Caco-2 (cell line): ENCODE data around the gene CHMP4A. TPM values are rescaled to one million over a fixed set of nuclear protein-coding genes. Genes with fewer than 3 reads are reported as not detected.

Experiments
- BruUV-seq: library from RNA; stranded (reverse); fragments of 400-500 nt; replicated peaks from 2 replicates; lab custom pipeline; 2021; lab: Mats Ljungman, UMichigan
- CTCF ChIA-PET: fragments of 300-600 bp; sonication (Branson Sonifier 250); formaldehyde crosslinking; loops from one replicate; lab custom pipeline; 2022; ENCODE audit warnings: antibody characterized with exemption; lab: Charles Lee
- POLR2A ChIA-PET: fragments of 300-600 bp; sonication (Branson Sonifier 250); formaldehyde crosslinking; loops from one replicate; lab custom pipeline; 2022; ENCODE audit warnings: antibody characterized with exemption; lab: Charles Lee
- DNase-seq, 2 experiments: peaks; one replicate each; pipeline versions ENCODE4 v3.0.0 to v3.0.0-alpha.2; 2020 to 2022
- H3K27me3 ChIP-seq: replicated peaks from 2 replicates; pipeline ENCODE4 v1.6.0; 2011; ENCODE audit warnings: low read length; ENCODE audit not compliant: control insufficient read depth, insufficient read depth
- H3K36me3 ChIP-seq: 2 replicates; pipeline ENCODE4 v1.5.1; 2011; ENCODE audit warnings: low read length; ENCODE audit not compliant: control insufficient read depth, insufficient read depth
- H3K4me1 ChIP-seq: fragments of 250-450 bp; sonication (Bioruptor Pico); 2 replicates; pipeline ENCODE4 v1.5.1; 2020; ENCODE audit warnings: mild to moderate bottlenecking
- H3K4me3 ChIP-seq: 2 replicates; pipeline ENCODE4 v1.5.1; 2011; ENCODE audit warnings: low read depth, mild to moderate bottlenecking, control low read depth, low read length
- H3K9me3 ChIP-seq: fragments of 250-450 bp; sonication (Bioruptor Pico); 2 replicates; pipeline ENCODE4 v1.5.1; 2020; ENCODE audit warnings: mild to moderate bottlenecking, moderate library complexity
- H3K27ac Mint-ChIP-seq: one replicate; pipeline ENCODE4 v1.8.0; 2022; ENCODE audit warnings: mixed read lengths; ENCODE audit not compliant: unreplicated experiment
- H3K27me3 Mint-ChIP-seq: one replicate; pipeline ENCODE4 v1.8.0; 2022; ENCODE audit warnings: mixed read lengths; ENCODE audit not compliant: insufficient read depth, unreplicated experiment
- H3K36me3 Mint-ChIP-seq: one replicate; pipeline ENCODE4 v1.8.0; 2022; ENCODE audit warnings: mild to moderate bottlenecking, mixed read lengths; ENCODE audit not compliant: insufficient read depth, unreplicated experiment
- H3K4me1 Mint-ChIP-seq: one replicate; pipeline ENCODE4 v1.8.0; 2022; ENCODE audit warnings: low read depth, mixed read lengths; ENCODE audit not compliant: unreplicated experiment
- H3K4me3 Mint-ChIP-seq: one replicate; pipeline ENCODE4 v1.8.0; 2022; ENCODE audit warnings: mild to moderate bottlenecking, moderate library complexity, mixed read lengths; ENCODE audit not compliant: unreplicated experiment
- H3K9me3 Mint-ChIP-seq: one replicate; pipeline ENCODE4 v1.8.0; 2022; ENCODE audit warnings: mixed read lengths; ENCODE audit not compliant: unreplicated experiment
- intact Hi-C: fragments of 100-400 bp; cut with micrococcal nuclease; formaldehyde crosslinking; loops from one replicate; pipeline ENCODE4 v1.10.0; 2022; ENCODE audit not compliant: unreplicated experiment
- total RNA-seq: library from RNA; stranded (reverse); gene quantifications from 2 replicates; pipeline ENCODE4 v1.2.3, GENCODE V29; 2022
- TF ChIP-seq, protein P1 (sequence below), 2 experiments: fragments of 200-600 bp in 1 of 2; IDR thresholded peaks; 1 replicate in 1 of 2; 2 replicates in 1 of 2; pipeline versions ENCODE4 v1.5.1 to v1.8.0; 2011 to 2022; ENCODE audit warnings: antibody characterized with exemption in 1 of 2, control low read depth in 1 of 2, inconsistent platforms in 1 of 2, low read depth in 1 of 2, low read length in 1 of 2, mild to moderate bottlenecking in 1 of 2, moderate library complexity in 1 of 2; ENCODE audit not compliant: insufficient read depth in 1 of 2, severe bottlenecking in 1 of 2, unreplicated experiment in 1 of 2

The CHMP4A gene
- total RNA-seq, 1 experiment from 2014 or later = 57.7 TPM

DNA sequence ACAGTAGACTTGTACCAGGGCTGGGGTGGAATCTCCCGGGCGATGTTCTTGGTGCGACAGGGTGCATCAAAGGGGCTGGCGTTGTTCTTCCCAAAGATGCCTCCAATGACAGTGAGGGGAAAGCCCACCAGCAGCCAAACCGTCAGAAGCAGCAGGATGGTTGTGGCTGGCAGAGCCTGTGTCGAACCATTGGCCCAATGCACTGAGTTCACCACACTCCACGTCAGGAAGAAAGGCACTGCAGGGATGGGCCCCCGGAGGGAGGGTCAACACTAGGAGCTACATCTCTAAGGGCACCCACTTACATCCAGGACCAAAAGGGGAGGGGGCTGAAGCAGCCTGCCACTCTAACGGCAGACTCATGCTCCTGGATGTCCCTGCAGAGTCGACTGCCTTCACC lies 22.9 kb downstream of the CHMP4A start:
- H3K27me3 Mint-ChIP-seq = no peaks in the 10 kb centered on the region
- H3K4me3 Mint-ChIP-seq = no peak overlapping the region
- BruUV-seq = no TSS peak
- no peak overlapping the region for H3K27ac Mint-ChIP-seq
- DNase-seq = no peak
- Histone ChIP-seq H3K36me3 (peaks cover 3% of the 10 kb centered on the region), H3K4me1 (0 out of 2 replicates have a peak, but pooled peaks cover 5% of the 10 kb centered on the region), H3K27me3 (no peaks in the 10 kb centered on the region), H3K4me3 (no peak overlapping the region), H3K9me3 (no peaks in the 10 kb centered on the region)
- intact Hi-C loops = no loop called here
- peaks cover 14% of the 10 kb centered on the region for H3K4me1 Mint-ChIP-seq
- ChIA-PET POLR2A (no interaction called here), CTCF (no interaction called here)
- peaks cover 65% of the 10 kb centered on the region for H3K36me3 Mint-ChIP-seq
- no peaks in the 10 kb centered on the region for H3K9me3 Mint-ChIP-seq
- TF ChIP-seq, protein P1, sequence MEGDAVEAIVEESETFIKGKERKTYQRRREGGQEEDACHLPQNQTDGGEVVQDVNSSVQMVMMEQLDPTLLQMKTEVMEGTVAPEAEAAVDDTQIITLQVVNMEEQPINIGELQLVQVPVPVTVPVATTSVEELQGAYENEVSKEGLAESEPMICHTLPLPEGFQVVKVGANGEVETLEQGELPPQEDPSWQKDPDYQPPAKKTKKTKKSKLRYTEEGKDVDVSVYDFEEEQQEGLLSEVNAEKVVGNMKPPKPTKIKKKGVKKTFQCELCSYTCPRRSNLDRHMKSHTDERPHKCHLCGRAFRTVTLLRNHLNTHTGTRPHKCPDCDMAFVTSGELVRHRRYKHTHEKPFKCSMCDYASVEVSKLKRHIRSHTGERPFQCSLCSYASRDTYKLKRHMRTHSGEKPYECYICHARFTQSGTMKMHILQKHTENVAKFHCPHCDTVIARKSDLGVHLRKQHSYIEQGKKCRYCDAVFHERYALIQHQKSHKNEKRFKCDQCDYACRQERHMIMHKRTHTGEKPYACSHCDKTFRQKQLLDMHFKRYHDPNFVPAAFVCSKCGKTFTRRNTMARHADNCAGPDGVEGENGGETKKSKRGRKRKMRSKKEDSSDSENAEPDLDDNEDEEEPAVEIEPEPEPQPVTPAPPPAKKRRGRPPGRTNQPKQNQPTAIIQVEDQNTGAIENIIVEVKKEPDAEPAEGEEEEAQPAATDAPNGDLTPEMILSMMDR (IDR thresholded peaks at IDR 0.05; ENCODE audit: insufficient read depth in 1 of 2, low read depth in 1 of 2, low read length in 1 of 2, severe bottlenecking in 1 of 2, unreplicated experiment in 1 of 2) = no peak

DNA sequence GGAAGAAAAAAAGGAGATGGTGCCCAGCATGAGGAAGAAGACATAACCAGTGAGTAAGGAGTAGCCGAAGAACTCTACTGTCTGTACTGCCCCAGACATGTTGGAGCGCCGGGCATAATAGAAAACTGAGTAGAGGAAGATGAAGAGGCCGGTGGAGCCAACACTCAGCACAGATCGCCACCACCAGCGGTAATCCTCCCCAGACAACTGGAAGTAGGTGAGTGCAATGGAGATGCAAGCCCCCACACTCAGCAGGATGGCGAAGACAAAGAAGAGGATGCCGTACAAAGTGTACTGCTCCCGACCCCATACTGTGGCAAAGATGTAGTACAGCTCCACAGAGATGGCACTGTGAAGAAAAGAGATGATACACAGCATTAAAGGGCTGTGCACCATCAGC lies 23.8 kb downstream of the CHMP4A start:
- Histone ChIP-seq H3K27me3 (no peaks in the 10 kb centered on the region), H3K36me3 (peaks cover 3% of the 10 kb centered on the region), H3K9me3 (no peaks in the 10 kb centered on the region), H3K4me3 (no peak overlapping the region), H3K4me1 (0 out of 2 replicates have a peak, but pooled peaks cover 2% of the 10 kb centered on the region)
- intact Hi-C loops = loop anchor here (2.0 kb wide), 1 partner anchor 75 kb away; the partner anchor contains the start of genes DCAF11 and NRL
- POLR2A ChIA-PET = interaction anchor here (1.0 to 1.6 kb wide), 5 partner anchors 43 to 96 kb away, joined by 4 to 6 read pairs (median 5); partner anchors contain the start of genes DCAF11, EMC9, NRL and PCK2
- Mint-ChIP-seq H3K36me3 (peaks cover 66% of the 10 kb centered on the region), H3K27me3 (no peaks in the 10 kb centered on the region), H3K4me1 (peaks cover 14% of the 10 kb centered on the region), H3K27ac (peak overlapping the region; percentile 94), H3K4me3 (peak overlapping the region; percentile 92), H3K9me3 (no peaks in the 10 kb centered on the region)
- DNase-seq = no peak
- CTCF ChIA-PET = interaction anchor here (0.5 kb wide), 1 partner anchor 85 kb away, joined by 9 read pairs; no protein-coding TSS in a partner anchor
- TF ChIP-seq, protein P1 (IDR thresholded peaks at IDR 0.05; ENCODE audit: insufficient read depth in 1 of 2, low read depth in 1 of 2, low read length in 1 of 2, severe bottlenecking in 1 of 2, unreplicated experiment in 1 of 2) = no peak
- no TSS peak for BruUV-seq

DNA sequence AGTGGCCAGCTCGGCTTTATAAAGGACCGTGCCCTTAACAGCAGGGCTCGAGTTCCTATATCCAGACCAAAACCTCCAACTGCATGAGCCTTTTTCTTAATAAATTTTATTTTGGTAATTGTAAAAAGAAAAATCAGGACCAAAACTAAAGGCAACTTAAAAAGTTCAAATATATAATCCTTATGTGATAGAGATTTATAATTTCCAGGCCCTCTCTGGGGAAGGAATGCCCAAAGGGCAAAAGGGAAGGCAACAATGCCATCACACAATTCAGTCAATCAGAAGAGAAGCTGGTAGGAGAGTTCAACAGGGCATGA lies 24.3 kb downstream of the CHMP4A start:
- DNase-seq = no peak
- Histone ChIP-seq H3K27me3 (no peaks in the 10 kb centered on the region), H3K4me1 (no peaks in the 10 kb centered on the region), H3K9me3 (no peaks in the 10 kb centered on the region), H3K4me3 (peak overlapping the region; percentile 63), H3K36me3 (peaks cover 3% of the 10 kb centered on the region)
- peak overlapping the region; percentile 94 for H3K27ac Mint-ChIP-seq
- H3K4me1 Mint-ChIP-seq = peaks cover 14% of the 10 kb centered on the region
- TF ChIP-seq, protein P1 (IDR thresholded peaks at IDR 0.05; ENCODE audit: insufficient read depth in 1 of 2, low read depth in 1 of 2, low read length in 1 of 2, severe bottlenecking in 1 of 2, unreplicated experiment in 1 of 2) = no peak
- H3K36me3 Mint-ChIP-seq = peaks cover 66% of the 10 kb centered on the region
- intact Hi-C loops = loop anchor here (2.0 kb wide), 1 partner anchor 74 kb away; the partner anchor contains the start of genes DCAF11 and NRL
- H3K4me3 Mint-ChIP-seq = peak overlapping the region; percentile 92
- POLR2A ChIA-PET = interaction anchor here (1.0 to 1.6 kb wide), 6 partner anchors 42 to 253 kb away, joined by 4 to 6 read pairs (median 5); partner anchors contain the start of genes DCAF11, EMC9, NRL and PCK2
- CTCF ChIA-PET = interaction anchor here (0.5 kb wide), 1 partner anchor 85 kb away, joined by 9 read pairs; no protein-coding TSS in a partner anchor
- H3K9me3 Mint-ChIP-seq = no peaks in the 10 kb centered on the region
- BruUV-seq = TSS peak; percentile 64
- no peaks in the 10 kb centered on the region for H3K27me3 Mint-ChIP-seq
